ENCODE measurements around the gene CELSR1. TPM values are rescaled to one million over a fixed set of nuclear protein-coding genes. Genes with fewer than 3 reads are reported as not detected.

CELSR1 gene
- total RNA-seq, 4 donors from 2014 or later: 31.7 to 72.7 (median 54.1) TPM

GRCh38 chr22:46421267-46421666, 116.2 kb downstream of the CELSR1 start:
- WGBS, 2 donors: 60 to 70% methylated on average over 11 of the region's 11 CpGs
- no peak for TF ChIP-seq CTCF (IDR thresholded peaks at IDR 0.05)
- TF ChIP-seq POLR2A (IDR thresholded peaks at IDR 0.05): no peak
- H3K4me3 ChIP-seq (ENCODE audit: low read depth, poor library complexity, severe bottlenecking): no peak overlapping the region
- intact Hi-C loops (cut with DNase I; ENCODE audit: low total_unique reads): no loop called here
- DNase-seq (ENCODE audit: low spot score in 2 of 2): no peak

GRCh38 chr22:46419754-46420571, 117.5 kb downstream of the CELSR1 start:
- WGBS, 2 donors: 93 to 94% methylated on average over 27 of the region's 27 CpGs
- H3K4me3 ChIP-seq (ENCODE audit: low read depth, poor library complexity, severe bottlenecking): no peak overlapping the region
- no peak for DNase-seq (ENCODE audit: low spot score in 2 of 2)
- TF ChIP-seq POLR2A (IDR thresholded peaks at IDR 0.05) (no peak), CTCF (IDR thresholded peaks at IDR 0.05) (no peak)
- intact Hi-C loops (cut with DNase I; ENCODE audit: low total_unique reads): no loop called here

GRCh38 chr22:46418827-46419226, 118.6 kb downstream of the CELSR1 start:
- H3K4me3 ChIP-seq (ENCODE audit: low read depth, poor library complexity, severe bottlenecking): no peak overlapping the region
- intact Hi-C loops (cut with DNase I; ENCODE audit: low total_unique reads): no loop called here
- no peak for DNase-seq (ENCODE audit: low spot score in 2 of 2)

GRCh38 chr22:46417769-46418168, 119.7 kb downstream of the CELSR1 start:
- no peak overlapping the region for H3K4me3 ChIP-seq (ENCODE audit: low read depth, poor library complexity, severe bottlenecking)
- intact Hi-C loops (cut with DNase I; ENCODE audit: low total_unique reads): no loop called here
- no peak for TF ChIP-seq CTCF (IDR thresholded peaks at IDR 0.05)
- no peak for DNase-seq (ENCODE audit: low spot score in 2 of 2)
- WGBS, 2 donors: 59 to 60% methylated on average over 7 of the region's 7 CpGs

More at GRCh38 chr22:46418827-46419226, 118.6 kb downstream of the CELSR1 start:
- TF ChIP-seq POLR2A (IDR thresholded peaks at IDR 0.05) (no peak), CTCF (IDR thresholded peaks at IDR 0.05) (no peak)
- WGBS, 2 donors: 59 to 72% methylated on average over 11 of the region's 11 CpGs

- TF ChIP-seq POLR2A (IDR thresholded peaks at IDR 0.05): no peak
- no peak for TF ChIP-seq CTCF (IDR thresholded peaks at IDR 0.05)
- WGBS, 2 donors: 64 to 74% methylated on average over 19 to 24 of the region's 24 CpGs
- intact Hi-C loops (cut with DNase I; ENCODE audit: low total_unique reads): no loop called here
Measured at GRCh38 chr22:46416891-46417580, 120.4 kb downstream of the CELSR1 start.

More at GRCh38 chr22:46416891-46417580, 120.4 kb downstream of the CELSR1 start:
- no peak overlapping the region for H3K4me3 ChIP-seq (ENCODE audit: low read depth, poor library complexity, severe bottlenecking)
- no peak for DNase-seq (ENCODE audit: low spot score in 2 of 2)

Data from lower leg skin (tissue), 4 donors.